HPDE6-E6E7 (cell line): ENCODE results near the gene AUP1.

Experiments used
- DNase-seq: peaks from one replicate; pipeline ENCODE4 v3.0.0; 2011; ENCODE audit warnings: missing footprints; ENCODE audit errors: extremely low spot score

The AUP1 gene

DNA sequence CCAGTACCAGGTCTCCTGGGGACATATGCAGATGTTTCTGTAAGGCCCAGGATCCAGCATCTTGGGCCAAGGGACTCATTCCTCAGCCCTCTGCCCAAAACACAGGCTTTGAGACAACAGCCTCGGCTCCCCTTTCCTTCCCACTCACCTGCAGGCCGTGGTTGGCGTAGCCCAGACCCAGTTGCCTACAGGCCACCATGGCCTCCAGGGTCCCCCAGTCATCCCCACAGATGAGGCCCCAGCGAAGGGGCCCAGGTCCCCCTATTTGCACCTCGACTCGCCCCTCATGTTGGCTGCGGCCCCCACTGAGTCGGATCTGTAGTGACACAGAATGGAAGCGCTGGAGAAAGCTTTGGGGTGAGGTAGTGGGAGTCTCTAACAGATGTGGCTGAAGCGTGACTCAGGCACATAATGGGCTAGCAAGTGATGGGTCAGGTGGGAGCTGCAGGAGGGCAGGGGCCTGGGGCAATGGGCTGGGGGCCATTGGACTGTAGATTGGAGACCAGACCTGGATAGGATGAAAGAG, 6.0 kb upstream of the AUP1 start:
- DNase-seq: no peak

DNA sequence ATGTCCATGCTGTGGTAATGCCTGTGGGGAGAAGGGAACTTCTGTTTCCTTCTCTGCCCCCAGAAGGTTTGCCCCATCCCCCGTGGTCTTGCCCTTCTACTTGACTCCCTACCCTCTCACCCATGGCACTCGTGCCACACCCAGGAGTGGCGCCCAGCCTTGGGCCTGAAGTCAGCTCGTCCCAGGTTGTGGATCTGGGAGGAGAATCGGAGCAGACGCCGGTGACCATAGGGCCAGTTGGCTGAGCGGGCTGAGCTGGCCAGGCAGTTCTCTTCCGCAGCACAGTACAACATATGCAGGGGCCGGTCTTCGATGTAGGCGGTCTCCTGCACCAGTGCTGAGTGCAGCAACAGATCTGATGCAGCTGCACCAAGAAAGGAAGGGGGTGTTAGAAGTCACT, 4.9 kb upstream of the AUP1 start:
- DNase-seq: no peak

DNA sequence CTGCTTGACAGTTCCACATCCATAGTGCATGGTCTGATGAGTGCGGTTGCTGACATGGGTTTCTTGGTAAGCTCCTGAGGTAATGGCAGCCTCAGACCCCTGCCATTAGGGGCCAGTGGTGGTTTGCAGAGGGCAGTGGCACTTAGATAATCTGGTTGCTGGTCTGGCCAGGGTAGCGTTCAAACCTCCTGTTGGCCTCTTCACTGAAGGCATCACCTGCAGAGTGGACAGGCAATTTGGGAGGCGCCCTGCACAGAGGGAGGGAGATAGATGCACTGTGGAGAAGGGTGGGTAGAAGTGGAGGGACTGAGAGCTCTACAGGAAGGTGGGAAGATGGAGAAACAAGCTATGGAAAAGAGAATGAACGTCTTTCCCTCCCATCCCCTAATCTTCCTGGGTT, 4.0 kb upstream of the AUP1 start:
- no peak for DNase-seq

DNA sequence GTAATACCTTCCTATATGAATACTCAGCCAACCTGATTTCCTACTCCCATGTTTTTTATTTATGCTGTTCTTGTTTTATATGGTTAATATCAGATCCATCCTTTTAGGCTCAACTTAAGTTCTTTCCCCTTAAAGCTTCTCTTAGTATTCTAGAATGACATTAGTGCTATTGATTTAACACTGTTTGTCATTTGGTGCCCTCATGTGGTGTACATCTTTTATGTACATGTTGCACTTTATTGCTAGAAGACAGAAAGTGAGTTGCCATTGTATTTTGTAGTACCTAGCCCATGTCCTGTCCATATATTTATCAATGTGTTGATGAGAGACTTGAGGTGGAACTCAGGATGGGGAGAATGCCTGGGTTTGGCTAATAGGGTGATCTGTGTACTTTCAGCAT, 2.7 kb upstream of the AUP1 start:
- no peak for DNase-seq

DNA sequence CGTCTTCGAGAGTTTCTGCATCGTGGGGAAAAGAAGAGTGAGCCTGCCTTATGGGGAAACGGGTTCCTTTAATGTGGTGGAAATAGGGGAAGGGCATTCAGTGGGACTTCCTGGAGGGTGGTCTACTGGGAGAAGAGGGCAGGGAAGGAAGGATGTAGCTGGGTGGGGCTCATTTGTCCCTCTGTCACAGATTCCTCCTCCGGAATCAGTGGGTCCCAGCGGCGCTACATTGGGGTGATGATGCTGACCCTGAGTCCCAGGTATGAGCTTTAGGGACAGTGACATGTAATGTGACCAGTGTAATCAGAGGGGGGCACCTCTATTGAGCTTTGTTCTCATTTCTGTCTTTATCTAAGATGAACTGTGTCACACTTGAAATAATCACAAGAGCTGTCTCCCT, 2.2 kb upstream of the AUP1 start:
- no peak for DNase-seq

DNA sequence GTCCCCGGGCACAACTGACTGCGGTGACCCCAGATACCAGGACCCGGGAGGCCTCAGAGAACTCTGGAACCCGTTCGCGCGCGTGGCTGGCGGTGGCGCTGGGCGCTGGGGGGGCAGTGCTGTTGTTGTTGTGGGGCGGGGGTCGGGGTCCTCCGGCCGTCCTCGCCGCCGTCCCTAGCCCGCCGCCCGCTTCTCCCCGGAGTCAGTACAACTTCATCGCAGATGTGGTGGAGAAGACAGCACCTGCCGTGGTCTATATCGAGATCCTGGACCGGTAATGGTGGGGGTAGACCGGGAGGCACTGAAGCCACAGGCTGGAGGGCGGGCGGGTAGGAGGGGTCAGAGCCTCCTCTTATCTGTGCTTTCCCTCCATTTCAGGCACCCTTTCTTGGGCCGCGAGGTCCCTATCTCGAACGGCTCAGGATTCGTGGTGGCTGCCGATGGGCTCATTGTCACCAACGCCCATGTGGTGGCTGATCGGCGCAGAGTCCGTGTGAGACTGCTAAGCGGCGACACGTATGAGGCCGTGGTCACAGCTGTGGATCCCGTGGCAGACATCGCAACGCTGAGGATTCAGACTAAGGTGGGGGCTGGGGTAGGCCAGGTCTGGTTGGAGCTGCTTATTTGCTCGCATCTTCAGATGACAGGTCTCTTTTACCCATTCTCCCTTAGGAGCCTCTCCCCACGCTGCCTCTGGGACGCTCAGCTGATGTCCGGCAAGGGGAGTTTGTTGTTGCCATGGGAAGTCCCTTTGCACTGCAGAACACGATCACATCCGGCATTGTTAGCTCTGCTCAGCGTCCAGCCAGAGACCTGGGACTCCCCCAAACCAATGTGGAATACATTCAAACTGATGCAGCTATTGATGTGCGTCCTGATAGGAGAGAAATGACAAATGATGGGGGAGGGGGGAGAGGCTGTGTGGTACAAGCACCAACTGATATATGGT, 1.0 kb upstream of the AUP1 start:
- DNase-seq: no peak

DNA sequence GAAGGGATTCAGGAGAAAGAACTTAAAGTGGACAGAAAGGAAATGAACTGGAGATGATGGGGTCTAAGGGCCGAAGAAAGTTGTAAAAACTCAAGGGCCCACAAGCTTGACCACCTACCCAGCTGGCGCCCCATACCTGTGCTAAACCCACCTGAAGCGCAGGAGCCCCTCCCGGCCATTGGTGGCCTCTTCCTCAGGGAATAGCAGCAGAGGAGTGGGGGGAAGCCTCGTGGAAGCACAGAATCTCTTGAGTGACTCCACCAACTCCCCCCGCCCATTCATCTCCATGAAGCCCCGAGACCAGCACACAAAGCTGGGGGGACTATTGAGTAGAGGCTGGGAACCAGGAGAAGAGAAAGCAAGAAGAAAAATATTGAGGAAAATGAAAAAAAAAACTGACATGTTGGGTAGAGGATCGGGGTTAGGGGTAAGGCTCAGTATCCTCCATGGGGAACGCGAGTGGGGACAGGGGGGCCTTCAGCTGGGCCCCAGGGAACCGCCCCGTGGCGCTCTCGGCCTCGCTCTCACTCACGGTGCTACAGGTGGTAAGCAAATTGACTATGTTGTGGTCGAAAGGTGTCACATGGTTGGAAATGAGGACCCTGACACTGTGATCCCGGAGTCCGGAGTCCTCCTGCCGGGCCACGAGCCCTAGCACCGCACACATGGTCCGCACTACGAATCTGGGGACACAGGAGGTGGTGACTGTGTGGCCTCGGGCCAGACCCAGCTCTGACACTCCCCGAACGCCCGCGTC, 728 bp downstream of the AUP1 start:
- DNase-seq: no peak

DNA sequence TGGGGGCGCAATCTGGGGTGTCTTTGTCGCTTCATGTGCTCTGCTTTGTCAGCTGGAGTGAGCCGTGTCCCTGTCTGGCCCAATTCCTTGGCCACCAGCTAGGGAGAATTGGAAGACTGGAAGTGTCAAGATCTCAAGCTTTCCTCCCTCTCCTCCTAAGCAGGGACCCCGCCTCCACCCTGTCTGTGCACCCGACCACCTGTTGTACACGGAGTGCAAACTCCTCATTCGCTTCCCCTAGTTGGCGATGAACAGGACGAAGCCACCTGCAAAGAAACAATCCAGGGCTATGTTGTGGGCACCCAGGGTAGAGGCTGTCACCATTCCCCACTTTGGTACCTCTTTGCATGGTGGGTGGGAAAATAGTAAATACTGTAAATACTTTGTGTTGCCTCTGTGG, 1.8 kb downstream of the AUP1 start:
- DNase-seq: no peak

DNA sequence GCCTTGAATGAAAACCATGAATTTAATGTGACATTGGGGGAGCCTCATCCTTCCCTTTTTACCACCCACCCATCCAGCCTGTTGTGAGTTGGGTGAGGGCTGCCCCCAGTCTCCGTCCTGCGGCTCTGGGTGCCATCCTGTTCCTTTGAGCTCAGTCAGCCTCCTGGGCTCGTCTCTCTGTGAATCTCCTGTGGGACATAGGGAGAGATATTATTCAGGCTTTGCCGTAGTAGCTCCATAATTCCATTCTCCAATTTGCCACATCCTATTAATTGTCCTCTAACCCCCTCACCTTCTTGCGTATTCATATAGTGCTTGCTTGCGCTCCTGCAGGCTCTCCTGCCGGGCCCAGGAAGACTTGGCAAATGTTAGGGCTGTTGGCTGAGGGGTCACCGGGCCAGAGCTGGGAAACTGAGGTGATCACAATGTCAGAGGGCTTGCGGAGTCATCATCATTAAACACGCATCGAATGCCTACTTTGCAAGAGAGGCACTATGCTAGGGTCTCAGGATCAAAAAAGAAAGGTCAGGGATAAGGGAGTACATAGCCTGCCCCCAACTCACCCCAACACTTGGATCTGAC, 2.8 kb downstream of the AUP1 start:
- no peak for DNase-seq

DNA sequence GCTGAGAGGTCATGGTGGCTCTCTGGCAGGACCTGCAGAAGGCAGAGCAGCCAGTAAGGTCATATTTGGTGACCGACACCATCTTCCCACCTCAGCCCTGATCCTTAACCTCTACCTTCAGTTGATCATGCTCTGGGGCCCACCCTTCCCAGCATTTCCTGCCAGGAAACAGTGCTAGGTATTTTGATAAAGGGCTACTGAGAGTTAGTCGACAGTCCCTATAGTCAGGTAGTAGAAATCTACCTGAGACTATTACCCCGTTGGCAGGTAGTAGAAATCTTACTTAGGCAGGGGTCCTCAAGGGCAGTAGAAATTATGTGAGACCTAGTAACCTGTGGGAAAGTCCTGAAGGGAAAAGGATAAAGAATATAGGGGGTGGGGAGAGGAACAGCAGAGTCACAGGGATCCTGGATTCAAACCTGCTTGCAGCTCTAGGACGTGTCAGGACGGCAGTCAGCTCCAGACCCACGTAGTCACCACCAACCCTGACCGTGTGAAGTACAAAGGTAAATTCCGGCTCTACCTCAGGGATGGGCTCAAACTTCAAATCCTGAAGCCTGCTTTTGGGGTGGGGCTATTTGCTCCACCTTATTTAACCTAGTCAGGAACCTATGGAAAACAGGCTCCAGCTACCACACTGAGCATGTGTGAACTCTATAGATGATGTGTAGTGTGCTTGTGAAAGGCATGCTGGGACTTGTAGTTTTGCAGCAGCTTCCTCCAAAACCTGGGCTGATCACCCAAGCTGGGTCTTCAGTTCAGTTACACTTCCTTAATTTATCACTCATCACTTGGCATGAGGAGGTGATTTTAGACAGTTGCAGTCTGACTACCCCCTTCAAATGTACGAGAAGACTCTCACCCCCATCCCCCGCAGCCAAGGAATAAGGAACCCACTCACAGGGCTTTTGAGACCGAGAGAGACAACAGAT, 3.5 kb downstream of the AUP1 start, which contains the start of gene DQX1:
TSS of gene DQX1 (minus strand) at position 515 of the 932 bp plus-strand sequence. CDS start at position 13, 502 bp downstream.
- peak; percentile 87 for DNase-seq

DNA sequence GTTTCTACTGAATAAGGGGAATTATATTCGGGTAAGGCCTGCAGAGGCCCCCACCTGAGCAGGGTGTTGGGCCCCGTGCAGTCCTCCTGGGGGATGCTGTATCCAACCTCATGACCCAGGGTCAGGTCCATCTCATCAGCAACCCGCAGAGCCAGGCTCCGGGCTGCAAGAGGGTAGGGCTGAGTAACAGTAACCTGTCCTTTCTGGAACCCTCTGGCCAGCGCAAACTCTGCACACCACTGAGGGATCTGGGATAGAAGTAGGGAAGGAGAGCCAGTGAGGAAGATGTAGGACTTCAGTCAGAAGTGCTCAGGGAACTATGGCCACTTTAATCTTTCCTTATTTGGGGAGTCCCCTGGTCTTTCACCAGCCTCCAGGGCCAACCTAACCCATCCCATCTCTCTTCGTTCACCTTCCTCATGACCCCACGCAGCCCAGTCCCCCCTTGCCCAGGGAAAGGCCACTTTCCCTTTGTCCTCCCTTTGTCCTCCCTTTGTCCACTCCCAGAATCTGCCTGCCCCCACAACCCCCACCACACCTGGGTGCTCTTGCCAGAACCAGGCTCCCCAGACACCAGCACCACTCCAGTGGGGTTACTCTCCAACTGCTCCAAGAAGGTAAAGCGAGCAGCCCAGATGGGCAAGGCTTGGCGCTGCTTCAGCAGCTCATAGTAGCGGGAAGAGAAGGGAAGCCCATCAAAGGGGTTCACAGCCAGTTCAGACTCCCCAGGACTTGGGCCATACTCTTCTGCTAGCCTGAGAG, 4.4 kb downstream of the AUP1 start:
- no peak for DNase-seq

DNA sequence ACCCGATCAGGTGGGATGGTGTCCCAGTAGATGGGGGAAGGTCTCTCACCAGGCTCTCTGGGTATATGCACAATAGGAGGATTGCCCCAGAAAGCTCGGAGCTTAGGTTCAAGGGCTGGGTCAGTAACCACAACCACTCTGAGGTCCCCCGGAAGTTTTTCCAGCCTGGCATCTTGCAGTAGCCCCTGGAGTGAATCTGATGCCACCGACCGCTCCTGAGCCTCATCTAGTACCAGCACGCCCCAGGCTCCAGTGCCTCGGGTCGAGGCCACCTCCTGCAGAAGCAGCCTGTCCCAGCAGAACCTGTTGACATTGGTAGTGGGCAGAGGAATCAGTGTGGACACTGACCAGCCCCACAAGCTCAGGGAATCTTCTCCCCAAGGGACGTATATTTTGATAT, 5.5 kb downstream of the AUP1 start:
- no peak for DNase-seq

DNA sequence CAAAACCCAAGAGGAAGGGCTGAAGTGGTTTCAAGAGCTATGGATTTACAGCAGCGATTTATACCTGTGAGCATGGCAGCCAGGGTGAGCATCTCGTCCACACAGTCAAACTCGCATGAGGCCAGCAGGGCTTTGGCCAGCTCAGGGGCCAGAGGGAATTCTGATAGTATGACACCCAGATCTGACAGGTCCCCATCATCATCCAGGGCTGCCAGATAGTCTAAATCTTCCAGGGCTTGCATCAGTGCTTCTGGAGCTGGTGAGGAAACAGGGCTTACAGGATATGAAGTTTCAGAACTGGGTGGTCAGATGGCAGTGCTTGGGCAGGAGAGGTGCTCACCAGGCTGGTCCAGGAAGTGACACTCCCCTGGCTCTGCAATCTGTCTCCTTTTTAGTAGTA, 7.0 kb downstream of the AUP1 start:
- DNase-seq: no peak

DNA sequence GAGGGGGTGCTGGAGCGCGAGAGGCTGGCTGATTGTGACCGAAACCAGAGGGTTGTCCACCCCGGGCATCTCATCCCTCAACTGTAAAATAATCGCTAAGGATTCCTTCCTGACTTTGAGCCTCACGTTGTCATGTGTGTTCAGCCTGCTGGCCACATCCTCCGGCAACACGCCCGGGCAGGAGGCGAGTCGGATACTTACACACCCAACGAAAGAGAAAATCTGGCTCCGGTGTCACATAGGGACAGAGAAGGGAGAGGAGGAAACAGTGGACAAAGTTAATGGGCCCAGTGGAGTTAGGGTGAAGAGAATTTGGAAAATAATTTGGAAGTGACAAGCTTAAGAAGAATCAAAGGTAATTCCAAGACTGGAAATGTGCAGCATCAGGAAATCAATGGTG, 12.9 kb downstream of the AUP1 start:
- no peak for DNase-seq

DNA sequence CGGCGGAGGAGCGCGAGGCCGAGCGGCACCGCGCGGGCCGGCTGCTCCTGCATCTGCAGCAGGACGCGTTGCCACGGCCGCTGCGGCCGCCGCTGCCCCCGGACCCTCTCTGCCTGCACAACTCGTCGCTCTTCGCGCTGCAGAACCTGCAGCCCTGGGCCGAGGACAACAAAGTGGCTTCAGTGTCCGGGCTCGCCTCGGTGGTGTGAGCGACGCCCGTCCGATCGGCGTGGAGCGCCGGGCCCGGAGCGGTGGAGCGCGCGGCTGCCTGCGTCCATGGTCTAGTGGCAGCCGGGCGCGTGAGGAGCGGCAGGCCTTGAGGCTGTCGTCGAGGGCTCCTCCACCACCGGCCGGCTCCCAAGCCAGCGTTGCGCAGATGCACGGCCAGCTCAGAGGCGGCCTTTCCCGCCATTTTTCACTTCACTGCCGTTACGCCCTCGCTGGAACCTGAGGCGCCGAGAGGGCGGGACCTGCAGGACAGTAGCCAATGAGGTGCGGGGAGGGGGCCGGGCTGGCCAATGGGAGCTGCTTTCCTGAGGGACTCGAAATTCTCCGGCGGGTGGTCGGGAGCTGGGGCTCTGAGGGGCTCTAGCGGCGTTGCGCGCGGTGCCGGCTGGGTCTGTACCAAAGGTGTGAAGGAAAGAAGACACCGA, 13.4 kb downstream of the AUP1 start:
- no peak for DNase-seq

DNA sequence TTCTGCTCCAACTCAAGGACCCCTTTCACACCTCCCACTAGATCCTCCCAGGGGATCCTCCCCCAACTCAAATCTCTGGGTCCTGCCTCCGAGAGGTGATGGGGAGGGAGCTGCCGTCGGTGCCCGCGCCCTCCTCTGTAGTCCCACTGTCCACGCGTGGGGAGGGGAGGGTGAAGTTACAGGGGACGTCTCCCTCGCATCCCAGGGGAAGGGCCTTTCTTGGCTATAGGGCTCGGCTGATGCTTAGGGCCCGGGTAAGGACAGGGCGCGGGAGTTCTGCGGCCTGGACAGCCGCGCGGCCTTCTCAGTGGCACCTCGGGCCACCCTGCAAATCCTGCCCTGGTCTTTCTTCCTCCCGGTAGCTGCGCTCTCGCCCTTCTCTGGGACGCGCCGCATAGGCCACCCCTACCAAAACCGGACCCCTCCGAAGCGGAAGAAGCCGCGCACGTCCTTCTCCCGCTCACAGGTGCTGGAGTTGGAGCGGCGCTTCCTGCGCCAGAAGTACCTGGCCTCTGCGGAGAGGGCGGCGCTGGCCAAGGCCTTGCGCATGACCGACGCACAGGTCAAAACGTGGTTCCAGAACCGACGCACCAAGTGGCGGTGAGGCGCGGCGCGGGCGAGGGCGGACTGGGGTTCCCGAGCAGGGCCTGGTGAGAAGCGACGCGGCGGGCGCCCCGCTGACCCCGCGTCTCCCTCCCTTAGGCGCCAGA, 14.1 kb downstream of the AUP1 start:
- no peak for DNase-seq

DNA sequence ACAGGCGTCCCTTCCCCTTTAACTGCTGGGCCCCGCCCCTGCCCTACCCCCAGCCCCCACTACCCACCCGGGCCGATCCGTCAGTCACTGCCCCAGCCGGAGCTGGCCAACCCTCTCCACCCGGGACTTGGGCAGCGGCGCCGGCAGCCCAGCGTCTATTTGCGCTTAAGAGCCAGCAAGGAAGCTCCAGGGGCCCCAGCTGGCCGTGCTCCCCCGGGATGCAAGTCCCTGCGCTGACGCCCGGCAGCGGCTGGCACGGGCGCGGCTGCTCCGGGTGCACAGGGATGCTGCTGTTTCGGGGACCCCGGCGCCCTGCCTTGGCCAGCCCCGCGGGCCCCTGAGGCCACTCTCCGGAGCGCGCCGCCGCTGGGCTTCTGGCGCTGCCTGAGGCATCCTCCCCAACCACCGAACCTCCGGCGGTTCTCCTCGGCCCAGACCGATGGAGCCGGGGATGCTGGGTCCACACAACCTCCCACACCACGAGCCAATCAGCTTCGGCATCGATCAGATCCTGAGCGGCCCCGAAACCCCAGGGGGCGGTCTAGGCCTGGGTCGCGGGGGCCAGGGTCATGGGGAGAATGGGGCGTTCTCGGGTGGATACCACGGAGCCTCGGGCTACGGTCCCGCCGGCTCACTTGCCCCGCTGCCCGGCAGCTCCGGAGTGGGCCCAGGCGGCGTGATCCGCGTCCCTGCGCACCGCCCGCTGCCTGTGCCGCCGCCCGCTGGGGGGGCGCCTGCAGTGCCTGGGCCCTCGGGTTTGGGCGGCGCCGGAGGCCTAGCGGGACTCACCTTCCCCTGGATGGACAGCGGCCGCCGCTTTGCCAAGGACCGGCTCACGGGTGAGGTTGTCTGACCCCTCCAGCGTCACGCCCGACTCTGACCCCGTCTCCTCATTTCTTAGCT, 14.9 kb downstream of the AUP1 start, which contains the start of gene TLX2:
TSS of gene TLX2 (plus strand) at position 83 of the 903 bp plus-strand sequence. CDS start at position 440, 357 bp downstream.
- DNase-seq: no peak
